ENCODE data around the gene TMBIM1. TPM values are rescaled to one million over a fixed set of nuclear protein-coding genes. Genes with fewer than 3 reads are reported as not detected.

The TMBIM1 gene
- total RNA-seq, 1 donor from 2014 or later = 111 TPM

- intact Hi-C loops (cut with micrococcal nuclease) = loop anchor here (2.0 to 5.0 kb wide), 2 partner anchors 57 to 167 kb away; partner anchors contain the start of gene CATIP
- no peaks in the 10 kb centered on the region for H3K27me3 ChIP-seq (ENCODE audit: low read depth)
- H3K36me3 ChIP-seq = no peaks in the 10 kb centered on the region
- H3K4me3 ChIP-seq = no peak overlapping the region
- no peak overlapping the region for H3K27ac ChIP-seq (replicated peaks)
- H3K4me1 ChIP-seq = peaks cover 2% of the 10 kb centered on the region
- DNase-seq = no peak
- no peaks in the 10 kb centered on the region for H3K9me3 ChIP-seq (replicated peaks)
- no peak for TF ChIP-seq CTCF (IDR thresholded peaks at IDR 0.05; ENCODE audit: borderline replicate concordance)
Measured at GRCh38 chr2:218300141-218300540, 7.8 kb upstream of the TMBIM1 start.

DNA sequence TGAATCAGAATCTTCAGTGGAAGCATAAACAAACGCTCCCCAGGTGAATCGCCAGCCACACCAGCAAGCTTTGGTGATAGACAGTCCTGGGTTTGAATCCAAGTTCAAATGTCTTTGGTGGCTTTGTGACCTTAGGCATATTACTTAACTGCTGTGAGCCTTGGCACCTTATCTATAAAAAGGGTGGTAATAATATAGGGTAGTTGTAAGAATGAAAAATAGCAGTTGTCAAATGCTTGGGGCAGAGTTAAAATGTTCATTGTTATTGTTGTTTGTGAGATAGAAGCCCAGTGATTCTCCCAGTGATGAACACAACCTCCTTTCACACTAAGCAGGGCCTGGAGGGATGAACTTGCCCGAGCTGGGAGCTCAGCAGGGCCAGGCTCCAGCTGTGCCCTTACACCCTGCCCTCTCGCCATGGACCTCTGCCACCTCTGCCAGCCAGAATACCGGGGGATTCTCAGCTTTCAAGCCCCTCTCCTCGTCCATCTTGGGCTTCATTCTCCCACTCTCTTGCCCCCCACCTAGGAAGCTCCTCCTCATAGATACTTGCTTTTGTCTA, 6.1 kb upstream of the TMBIM1 start:
- no peak overlapping the region for H3K4me3 ChIP-seq
- H3K9me3 ChIP-seq (replicated peaks) = no peaks in the 10 kb centered on the region
- peaks cover 16% of the 10 kb centered on the region for H3K4me1 ChIP-seq
- no peak for DNase-seq
- no peaks in the 10 kb centered on the region for H3K27me3 ChIP-seq (ENCODE audit: low read depth)
- intact Hi-C loops (cut with micrococcal nuclease) = loop anchor here (10.0 kb wide), 1 partner anchor 96 kb away; the partner anchor contains the start of gene CTDSP1
- no peak for TF ChIP-seq CTCF (IDR thresholded peaks at IDR 0.05; ENCODE audit: borderline replicate concordance)
- no peaks in the 10 kb centered on the region for H3K36me3 ChIP-seq
- H3K27ac ChIP-seq (replicated peaks) = no peak overlapping the region

- intact Hi-C loops (cut with micrococcal nuclease) = loop anchor here (10.0 kb wide), 1 partner anchor 98 kb away; the partner anchor contains the start of gene CTDSP1
- TF ChIP-seq CTCF (IDR thresholded peaks at IDR 0.05; ENCODE audit: borderline replicate concordance) = no peak
- Histone ChIP-seq H3K4me3 (no peak overlapping the region), H3K36me3 (no peaks in the 10 kb centered on the region), H3K27ac (replicated peaks) (no peak overlapping the region), H3K27me3 (ENCODE audit: low read depth) (no peaks in the 10 kb centered on the region), H3K9me3 (replicated peaks) (no peaks in the 10 kb centered on the region), H3K4me1 (peaks cover 29% of the 10 kb centered on the region)
- DNase-seq = no peak
Measured at GRCh38 chr2:218296847-218297246, 4.5 kb upstream of the TMBIM1 start.

GRCh38 chr2:218296200-218296599, 3.9 kb upstream of the TMBIM1 start:
- Histone ChIP-seq H3K27ac (replicated peaks) (no peak overlapping the region), H3K9me3 (replicated peaks) (no peaks in the 10 kb centered on the region), H3K4me3 (no peak overlapping the region), H3K4me1 (peaks cover 34% of the 10 kb centered on the region), H3K27me3 (ENCODE audit: low read depth) (no peaks in the 10 kb centered on the region), H3K36me3 (no peaks in the 10 kb centered on the region)
- no peak for DNase-seq
- TF ChIP-seq CTCF (IDR thresholded peaks at IDR 0.05; ENCODE audit: borderline replicate concordance) = no peak
- intact Hi-C loops (cut with micrococcal nuclease) = loop anchor here (10.0 kb wide), 1 partner anchor 99 kb away; the partner anchor contains the start of gene CTDSP1

GRCh38 chr2:218295029-218295428, 2.7 kb upstream of the TMBIM1 start:
- intact Hi-C loops (cut with micrococcal nuclease) = loop anchor here (10.0 kb wide), 1 partner anchor 100 kb away; the partner anchor contains the start of gene CTDSP1
- Histone ChIP-seq H3K4me1 (peaks cover 46% of the 10 kb centered on the region), H3K9me3 (replicated peaks) (no peaks in the 10 kb centered on the region), H3K36me3 (no peaks in the 10 kb centered on the region), H3K4me3 (no peak overlapping the region), H3K27ac (replicated peaks) (peak overlapping the region; percentile 4), H3K27me3 (ENCODE audit: low read depth) (no peaks in the 10 kb centered on the region)
- no peak for TF ChIP-seq CTCF (IDR thresholded peaks at IDR 0.05; ENCODE audit: borderline replicate concordance)
- DNase-seq = no peak
